Measurements from ENCODE around the gene FAF2. TPM values are rescaled to one million over a fixed set of nuclear protein-coding genes. Genes with fewer than 3 reads are reported as not detected.

The FAF2 gene, protein sequence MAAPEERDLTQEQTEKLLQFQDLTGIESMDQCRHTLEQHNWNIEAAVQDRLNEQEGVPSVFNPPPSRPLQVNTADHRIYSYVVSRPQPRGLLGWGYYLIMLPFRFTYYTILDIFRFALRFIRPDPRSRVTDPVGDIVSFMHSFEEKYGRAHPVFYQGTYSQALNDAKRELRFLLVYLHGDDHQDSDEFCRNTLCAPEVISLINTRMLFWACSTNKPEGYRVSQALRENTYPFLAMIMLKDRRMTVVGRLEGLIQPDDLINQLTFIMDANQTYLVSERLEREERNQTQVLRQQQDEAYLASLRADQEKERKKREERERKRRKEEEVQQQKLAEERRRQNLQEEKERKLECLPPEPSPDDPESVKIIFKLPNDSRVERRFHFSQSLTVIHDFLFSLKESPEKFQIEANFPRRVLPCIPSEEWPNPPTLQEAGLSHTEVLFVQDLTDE
- 10 to 100 TPM; 36.0 to 37.0 TPM for total RNA-seq

- Histone ChIP-seq H3K27me3 (no peaks in the 10 kb centered on the region), H3K4me1 (peaks cover 5% of the 10 kb centered on the region), H3K9me3 (no peaks in the 10 kb centered on the region), H3K36me3 (no peaks in the 10 kb centered on the region), H3K4me3 (peak within 1 kb of the TSS; percentile 89), H3K9ac (ENCODE audit: low read depth in 2 of 2, low read length in 2 of 2) (peak within 1 kb of the TSS; percentile 83 to 86), H3K27ac (peak within 1 kb of the TSS; percentile 97)
- peak; percentile 97 for DNase-seq
- intact Hi-C loops (cut with DNase I), result no loop called here
- TF ChIP-seq CTCF (IDR thresholded peaks at IDR 0.05), result peak; percentile 98
Observed at GRCh38 chr5:176447978-176448608, at the start of gene FAF2. TSS of gene FAF2 (plus strand) at chr5:176448385. CDS start at chr5:176448408, 23 bp downstream.

- Histone ChIP-seq H3K9me3 (no peaks in the 10 kb centered on the region), H3K36me3 (no peaks in the 10 kb centered on the region), H3K27ac (peak overlapping the region; percentile 97), H3K4me1 (peaks cover 21% of the 10 kb centered on the region), H3K4me3 (no peak overlapping the region), H3K9ac (ENCODE audit: low read depth in 2 of 2, low read length in 2 of 2) (peak overlapping the region; percentile 46 to 89), H3K27me3 (no peaks in the 10 kb centered on the region)
- peak; percentile 93 for DNase-seq
- intact Hi-C loops (cut with DNase I), result no loop called here
- TF ChIP-seq CTCF (IDR thresholded peaks at IDR 0.05), result no peak
Observed at GRCh38 chr5:176400382-176401156, 47.6 kb upstream of the FAF2 start.

DNA sequence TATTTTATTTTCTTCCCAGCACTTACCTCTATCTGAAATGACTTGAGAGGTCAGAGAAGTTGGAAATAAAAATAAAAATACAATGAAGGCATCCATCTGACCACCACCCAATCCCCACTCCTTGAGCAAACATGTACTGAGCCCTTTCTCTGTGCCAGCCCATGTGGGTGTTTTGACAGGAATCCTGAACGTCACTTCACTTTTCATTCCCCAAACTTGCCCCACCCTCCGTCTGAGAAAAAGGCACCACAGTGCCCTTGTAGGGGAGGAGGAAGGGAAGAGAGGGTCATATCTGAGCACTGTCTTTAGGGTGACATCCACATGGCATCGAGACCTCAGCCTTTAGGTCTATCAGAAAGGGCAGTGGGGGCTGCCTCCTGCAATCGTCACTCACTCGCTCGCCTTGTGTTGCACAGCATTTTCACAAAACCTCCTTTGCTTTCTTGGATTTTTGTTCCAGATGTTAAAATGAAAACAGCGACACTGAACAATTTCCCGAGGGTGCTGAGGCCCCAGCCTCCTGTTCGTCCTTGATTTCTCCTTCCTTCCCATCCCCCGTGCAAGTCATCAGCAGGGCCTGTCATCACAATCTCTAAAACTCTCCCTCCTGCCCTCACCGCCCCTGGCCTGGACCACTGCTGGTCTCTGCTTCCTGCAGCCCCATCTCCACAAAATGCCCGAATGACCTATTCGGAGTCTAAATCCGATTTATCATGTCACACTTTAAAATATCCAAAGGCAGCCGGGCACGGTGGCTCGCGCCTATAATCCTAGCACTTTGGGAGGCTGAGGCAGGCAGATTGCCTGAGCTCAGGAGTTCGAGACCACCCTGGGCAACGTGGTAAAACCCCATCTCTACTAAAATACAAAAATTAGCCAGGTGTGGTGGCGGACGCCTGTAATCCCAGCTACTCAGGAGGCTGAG, 46.6 kb upstream of the FAF2 start:
- Histone ChIP-seq H3K4me3 (no peak overlapping the region), H3K9ac (ENCODE audit: low read depth in 2 of 2, low read length in 2 of 2) (peak overlapping the region in 1 of 2 donors; percentile 89)

DNA sequence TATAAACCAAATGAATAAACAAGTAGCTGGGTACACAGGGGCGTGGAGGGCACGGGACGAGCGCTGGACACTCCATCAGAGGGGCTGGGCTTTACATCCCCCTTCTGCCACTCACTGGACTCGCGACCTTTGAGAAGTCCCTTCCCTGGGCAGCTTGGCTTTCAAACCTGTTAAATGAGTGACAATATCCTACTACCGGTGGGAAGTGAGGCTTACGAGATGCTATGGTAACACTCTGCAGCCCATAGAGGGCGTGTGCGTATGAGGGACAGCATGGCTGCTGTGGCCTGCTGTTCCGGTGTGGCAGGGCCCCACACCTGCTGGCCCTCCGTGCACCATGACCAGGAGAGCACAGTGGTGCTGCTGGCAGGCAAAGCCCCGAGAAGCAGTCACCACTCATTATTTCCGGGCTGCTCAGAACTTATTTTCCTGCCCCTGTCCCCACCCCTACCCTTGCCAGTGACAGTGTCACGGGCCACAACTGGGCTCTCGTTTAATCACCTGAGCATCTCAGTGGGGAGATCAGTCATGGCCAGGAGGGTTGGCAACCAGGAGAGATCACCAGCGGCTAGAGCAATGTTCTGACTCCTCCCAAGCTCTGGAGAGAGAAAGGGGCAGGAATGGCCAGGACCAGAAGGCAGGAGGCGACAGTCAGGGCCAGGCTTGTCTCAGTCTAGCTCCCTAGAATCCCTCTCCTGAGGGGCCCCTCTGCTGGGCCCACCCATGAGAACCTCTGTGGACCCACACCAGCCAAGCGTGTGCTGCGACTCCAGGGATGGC, 42.3 kb upstream of the FAF2 start:
- no peaks in the 10 kb centered on the region for H3K9me3 ChIP-seq
- peak overlapping the region; percentile 43 to 84 for H3K9ac ChIP-seq (ENCODE audit: low read depth in 2 of 2, low read length in 2 of 2)
- no peaks in the 10 kb centered on the region for H3K36me3 ChIP-seq
- no peaks in the 10 kb centered on the region for H3K27me3 ChIP-seq
- TF ChIP-seq CTCF (IDR thresholded peaks at IDR 0.05), result no peak
- H3K4me3 ChIP-seq, result no peak overlapping the region
- peak; percentile 64 for DNase-seq
- H3K4me1 ChIP-seq, result peaks cover 24% of the 10 kb centered on the region
- peak overlapping the region; percentile 97 for H3K27ac ChIP-seq
- intact Hi-C loops (cut with DNase I), result no loop called here

More for the DNA sequence above, 46.6 kb upstream of the FAF2 start:
- Histone ChIP-seq H3K4me1 (peaks cover 24% of the 10 kb centered on the region), H3K36me3 (no peaks in the 10 kb centered on the region), H3K27me3 (no peaks in the 10 kb centered on the region), H3K9me3 (no peaks in the 10 kb centered on the region), H3K27ac (peak overlapping the region; percentile 97)
- TF ChIP-seq CTCF (IDR thresholded peaks at IDR 0.05), result no peak
- DNase-seq, result peak; percentile 17
- intact Hi-C loops (cut with DNase I), result no loop called here

Data from colonic mucosa (tissue), 4 donors.